B cell (primary cell): Measurements from ENCODE around the gene MAP3K5. TPM values are rescaled to one million over a fixed set of nuclear protein-coding genes. Genes with fewer than 3 reads are reported as not detected.

Experiments used
- ATAC-seq: fragments of 200-7000 bp; cut with Tn5 transposase; one replicate; pipeline ENCODE4 v1.10.0; 2021; ENCODE audit warnings: low read depth, mild to moderate bottlenecking, moderate number of reproducible peaks, moderate library complexity
- CTCF ChIA-PET: fragments of 350-600 bp; sonication (Branson Sonifier 250); formaldehyde crosslinking; loops from one replicate; lab custom pipeline; 2021; ENCODE audit warnings: antibody characterized with exemption, inconsistent platforms; lab: Charles Lee
- POLR2A ChIA-PET: fragments of 350-600 bp; sonication (Branson Sonifier 250); formaldehyde crosslinking; loops from one replicate; lab custom pipeline; 2021; ENCODE audit warnings: antibody characterized with exemption; lab: Charles Lee
- DNase-seq: peaks from one replicate; pipeline ENCODE4 v3.0.0; 2013
- H2AFZ ChIP-seq: 2 replicates; pipeline ENCODE4 v1.6.1; 2012; ENCODE audit warnings: mild to moderate bottlenecking, low read depth, low read length; ENCODE audit not compliant: insufficient read depth, poor library complexity, severe bottlenecking
- H3K27ac ChIP-seq, 2 donors: 1 replicate in 1 of 2; 2 replicates in 1 of 2; pipeline ENCODE4 v1.5.1; 2012 to 2013; ENCODE audit warnings: low read length in 2 of 2, mild to moderate bottlenecking in 2 of 2, moderate library complexity in 1 of 2
- H3K27me3 ChIP-seq, 4 experiments: fragments of 200-600 bp in 1 of 4; sonication (generic) in 1 of 4; replicated peaks in 1 of 4; 1 replicate in 2 of 4; 2 replicates in 2 of 4; pipeline versions ENCODE4 v1.6.1 to v1.7.0; 2013 to 2016; ENCODE audit warnings: low read length in 3 of 4, mild to moderate bottlenecking in 2 of 4, mixed read lengths in 1 of 4, moderate library complexity in 1 of 4; ENCODE audit not compliant: insufficient read depth in 4 of 4, control insufficient read depth in 3 of 4; ENCODE audit errors: control extremely low read depth in 1 of 4
- H3K36me3 ChIP-seq, 2 experiments: replicated peaks in 1 of 2; 1 replicate in 1 of 2; 2 replicates in 1 of 2; pipeline versions ENCODE4 v1.6.1 to v1.7.1; 2013; ENCODE audit warnings: low read length in 1 of 2; ENCODE audit not compliant: insufficient read depth in 2 of 2, control insufficient read depth in 1 of 2; ENCODE audit errors: control extremely low read depth in 1 of 2, extremely low read depth in 1 of 2
- H3K4me1 ChIP-seq, 2 donors: fragments of 200-600 bp in 1 of 2; sonication (generic) in 1 of 2; 1 replicate in 1 of 2; 2 replicates in 1 of 2; pipeline versions ENCODE4 v1.5.1 to v1.6.1; 2013 to 2017; ENCODE audit warnings: low read length in 2 of 2; ENCODE audit not compliant: control insufficient read depth in 2 of 2, insufficient read depth in 2 of 2
- H3K4me2 ChIP-seq: replicated peaks from 2 replicates; pipeline ENCODE3; 2012; ENCODE audit warnings: mild to moderate bottlenecking, low read depth, low read length; ENCODE audit not compliant: poor library complexity, severe bottlenecking
- H3K4me3 ChIP-seq, 5 experiments: fragments of 200-600 bp in 1 of 5; sonication (generic) in 1 of 5; 1 replicate in 3 of 5; 2 replicates in 2 of 5; pipeline versions ENCODE4 v1.5.1 to v1.7.0; 2011 to 2016; ENCODE audit warnings: low read length in 4 of 5, mild to moderate bottlenecking in 4 of 5, low read depth in 2 of 5, control low read depth in 1 of 5, moderate library complexity in 1 of 5; ENCODE audit not compliant: insufficient read depth in 1 of 5; ENCODE audit errors: control extremely low read depth in 1 of 5, extremely low read depth in 1 of 5
- H3K79me2 ChIP-seq: fragments of 200-600 bp; sonication (generic); one replicate; pipeline ENCODE4 v1.6.0; 2016; ENCODE audit warnings: low read length; ENCODE audit not compliant: control insufficient read depth, insufficient read depth
- H3K9ac ChIP-seq: fragments of 200-600 bp; sonication (generic); 2 replicates; pipeline ENCODE4 v1.6.1; 2017; ENCODE audit warnings: mild to moderate bottlenecking, low read length, moderate library complexity
- H3K9me3 ChIP-seq, 3 donors: one replicate each; pipeline versions ENCODE4 v1.6.1 to v1.7.1; 2013; ENCODE audit warnings: low read length in 2 of 3; ENCODE audit not compliant: control insufficient read depth in 2 of 3, insufficient read depth in 1 of 3; ENCODE audit errors: control extremely low read depth in 1 of 3
- H4K20me1 ChIP-seq: 2 replicates; pipeline ENCODE4 v1.6.0; 2012; ENCODE audit warnings: mild to moderate bottlenecking, low read length; ENCODE audit not compliant: insufficient read depth, control insufficient read depth, poor library complexity, severe bottlenecking
- H3K27ac Mint-ChIP-seq: one replicate; pipeline ENCODE4 v1.8.0; 2021; ENCODE audit warnings: mixed read lengths
- H3K27me3 Mint-ChIP-seq: one replicate; pipeline ENCODE4 v1.8.0; 2021; ENCODE audit warnings: mixed read lengths
- H3K4me1 Mint-ChIP-seq: one replicate; pipeline ENCODE4 v1.8.0; 2021; ENCODE audit warnings: mixed read lengths
- H3K4me3 Mint-ChIP-seq: one replicate; pipeline ENCODE4 v1.8.0; 2021; ENCODE audit warnings: mixed read lengths
- H3K9me3 Mint-ChIP-seq: one replicate; pipeline ENCODE4 v1.8.0; 2022; ENCODE audit warnings: mixed read lengths; ENCODE audit not compliant: insufficient read depth
- CTCF ChIP-seq: fragments of 200-600 bp; IDR thresholded peaks from one replicate; pipeline ENCODE4 v1.8.0; 2022; ENCODE audit warnings: antibody characterized with exemption, mild to moderate bottlenecking
- EZH2 ChIP-seq: IDR thresholded peaks from 2 replicates; pipeline ENCODE4 v1.6.1; 2012; ENCODE audit warnings: borderline replicate concordance, low read depth, mild to moderate bottlenecking, moderate library complexity, low read length; ENCODE audit not compliant: insufficient read depth, poor library complexity, severe bottlenecking
- WGBS: methylation state at CpG from one replicate; pipeline ENCODE4 v1.1.5; 2013; ENCODE audit warnings: missing lambda C conversion rate; ENCODE audit not compliant: insufficient coverage; 5-methylcytosine and 5-hydroxymethylcytosine counted together
- intact Hi-C: fragments of 100-400 bp; cut with micrococcal nuclease; formaldehyde crosslinking; loops from one replicate; pipeline ENCODE4 v1.10.0; 2022
- polyA plus RNA-seq: library from polyadenylated mRNA; depleted of rRNA; stranded (reverse); fragments of >200 nt; gene quantifications from 2 replicates; pipeline ENCODE4 v1.2.3, GENCODE V29; 2012
- total RNA-seq, 2 donors: library from RNA; stranded (reverse); fragments of 120-200 nt in 1 of 2; gene quantifications; 1 replicate in 1 of 2; 2 replicates in 1 of 2; pipeline versions ENCODE4 v1.2.3 to v1.2.4, GENCODE V29; 2013 to 2022

Gene MAP3K5
- total and polyA plus RNA-seq, 2 donors (not counting 1 experiment from before 2014, with no cell fraction given): 5.7 to 34.1 TPM

GRCh38 chr6:136751991-136752390 is 40.3 kb downstream of the MAP3K5 start:
- H3K79me2 ChIP-seq: peaks cover 88% of the 10 kb centered on the region
- intact Hi-C loops: loop anchor here (1.0 kb wide), 2 partner anchors 9 to 39 kb away; no protein-coding TSS in a partner anchor
- 85% methylated on average over 2 of the region's 2 CpGs for WGBS

More at GRCh38 chr6:136751991-136752390, 40.3 kb downstream of the MAP3K5 start:
- POLR2A ChIA-PET: interaction anchor here (1.5 kb wide), 1 partner anchor 11 kb away, joined by 3 read pairs; no protein-coding TSS in a partner anchor
- Histone ChIP-seq H3K36me3 (no peaks in the 10 kb centered on the region), H4K20me1 (peaks cover 3% of the 10 kb centered on the region), H3K4me3 (peak overlapping the region in 4 of 5 experiments; percentile 25 to 46 (median 36)), H3K4me2 (peak overlapping the region; percentile 68), H3K9ac (peak overlapping the region; percentile 55), H3K27me3 (no peaks in the 10 kb centered on the region), H2AFZ (peak overlapping the region; percentile 50), H3K4me1 (peaks cover 42 to 44% of the 10 kb centered on the region in 2 donors), H3K9me3 (no peaks in the 10 kb centered on the region), H3K27ac (peak overlapping the region; percentile 79 to 89)
- CTCF ChIA-PET: interaction anchor here (1.2 to 2.2 kb wide), 3 partner anchors 12 to 40 kb away, joined by 6 to 9 read pairs (median 8); partner anchors contain the start of gene MAP3K5
- TF ChIP-seq CTCF (no peak), EZH2 (no peak)
- Mint-ChIP-seq H3K9me3 (no peaks in the 10 kb centered on the region), H3K4me1 (peaks cover 70% of the 10 kb centered on the region), H3K27ac (peak overlapping the region; percentile 85), H3K27me3 (no peaks in the 10 kb centered on the region), H3K4me3 (peak overlapping the region; percentile 69)
- ATAC-seq (no peak), DNase-seq (no peak)
